HG02885 (cell line): Measurements from ENCODE around the gene PA2G4.

ENCODE experiments used
- ATAC-seq: cut with Tn5 transposase; IDR thresholded peaks from one replicate; pipeline ENCODE4 v1.9.1; 2021; ENCODE audit warnings: mild to moderate bottlenecking; ENCODE audit not compliant: unreplicated experiment, poor library complexity

The PA2G4 gene

GRCh38 chr12:56162468-56163290 lies 58.3 kb downstream of the PA2G4 start:
- ATAC-seq, result no peak
